Activated CD8-positive, alpha-beta memory T cell treated with anti-CD3 and anti-CD28 coated beads, Interleukin-2, amount 10 ng/mL, durations not matched to agents 7 days and 5 days (primary cell): ENCODE data around the gene SP9. TPM values are rescaled to one million over a fixed set of nuclear protein-coding genes. Genes with fewer than 3 reads are reported as not detected.

Experiments
- ATAC-seq: fragments of 150-1000 bp; cut with Tn5 transposase; one replicate; pipeline ENCODE4 v1.10.0; 2021; ENCODE audit warnings: moderate library complexity
- CTCF ChIA-PET: fragments of 350-600 bp; sonication (Branson Sonifier 250); formaldehyde crosslinking; loops from one replicate; lab custom pipeline; 2021; ENCODE audit warnings: antibody characterized with exemption; lab: Charles Lee
- DNase-seq: peaks from one replicate; pipeline ENCODE4 v3.0.0-alpha.2; 2020
- H3K27ac Mint-ChIP-seq: one replicate; pipeline ENCODE4 v1.8.0; 2021; ENCODE audit warnings: mild to moderate bottlenecking, mixed read lengths
- H3K27me3 Mint-ChIP-seq: one replicate; pipeline ENCODE4 v1.8.0; 2021; ENCODE audit warnings: mixed read lengths
- H3K36me3 Mint-ChIP-seq: one replicate; pipeline ENCODE4 v1.8.0; 2021; ENCODE audit warnings: mild to moderate bottlenecking, mixed read lengths
- H3K4me1 Mint-ChIP-seq: one replicate; pipeline ENCODE4 v1.8.0; 2021; ENCODE audit warnings: mixed read lengths
- H3K4me3 Mint-ChIP-seq: one replicate; pipeline ENCODE4 v1.8.0; 2021; ENCODE audit warnings: mild to moderate bottlenecking, moderate library complexity, mixed read lengths
- H3K9me3 Mint-ChIP-seq: one replicate; pipeline ENCODE4 v1.8.0; 2022; ENCODE audit warnings: low read depth, mixed read lengths
- total RNA-seq, 2 experiments: library from RNA; stranded (reverse); gene quantifications; one replicate each; pipeline ENCODE4 v1.2.3, GENCODE V29; 2021

Gene SP9
- total RNA-seq, 2 experiments from 2014 or later: not detected

GRCh38 chr2:174328114-174328960 lies 6.4 kb upstream of the SP9 start:
- Mint-ChIP-seq H3K4me3 (no peak overlapping the region), H3K9me3 (no peaks in the 10 kb centered on the region), H3K36me3 (no peaks in the 10 kb centered on the region), H3K27ac (no peak overlapping the region), H3K27me3 (peaks cover 95% of the 10 kb centered on the region), H3K4me1 (peaks cover 27% of the 10 kb centered on the region)
- no peak for DNase-seq
- no peak for ATAC-seq
- CTCF ChIA-PET: interaction anchor here (1.4 kb wide), 1 partner anchor 13 kb away, joined by 6 read pairs; no protein-coding TSS in a partner anchor

GRCh38 chr2:174328961-174329715 lies 5.6 kb upstream of the SP9 start:
- CTCF ChIA-PET: interaction anchor here (1.0 to 3.3 kb wide), 3 partner anchors 12 to 1301 kb away, joined by 3 to 26 read pairs (median 6); no protein-coding TSS in a partner anchor
- ATAC-seq (no peak), DNase-seq (no peak)
- Mint-ChIP-seq H3K9me3 (no peaks in the 10 kb centered on the region), H3K36me3 (no peaks in the 10 kb centered on the region), H3K27me3 (peaks cover 96% of the 10 kb centered on the region), H3K4me1 (peaks cover 33% of the 10 kb centered on the region), H3K4me3 (no peak overlapping the region), H3K27ac (peak overlapping the region; percentile 12)

- Mint-ChIP-seq H3K4me3 (no peak overlapping the region), H3K36me3 (peaks cover 2% of the 10 kb centered on the region), H3K27me3 (peaks cover 93% of the 10 kb centered on the region), H3K27ac (no peak overlapping the region), H3K4me1 (peaks cover 38% of the 10 kb centered on the region), H3K9me3 (no peaks in the 10 kb centered on the region)
- ATAC-seq (no peak), DNase-seq (no peak)
- CTCF ChIA-PET: interaction anchor here (2.2 to 3.3 kb wide), 2 partner anchors 10 to 13 kb away, joined by 8 to 26 read pairs; no protein-coding TSS in a partner anchor
Observed at GRCh38 chr2:174330945-174331594, 3.7 kb upstream of the SP9 start.

- CTCF ChIA-PET: interaction anchor here (2.2 to 3.3 kb wide), 2 partner anchors 9 to 13 kb away, joined by 8 to 26 read pairs; no protein-coding TSS in a partner anchor
- Mint-ChIP-seq H3K27me3 (peaks cover 92% of the 10 kb centered on the region), H3K27ac (no peak overlapping the region), H3K4me3 (no peak overlapping the region), H3K36me3 (peaks cover 2% of the 10 kb centered on the region), H3K9me3 (no peaks in the 10 kb centered on the region), H3K4me1 (peaks cover 36% of the 10 kb centered on the region)
- DNase-seq (no peak), ATAC-seq (no peak)
Observed at GRCh38 chr2:174331595-174332216, 3.0 kb upstream of the SP9 start.

- no peak for ATAC-seq
- Mint-ChIP-seq H3K4me1 (peaks cover 30% of the 10 kb centered on the region), H3K27ac (peak overlapping the region; percentile 11), H3K9me3 (no peaks in the 10 kb centered on the region), H3K4me3 (no peak overlapping the region), H3K27me3 (peaks cover 88% of the 10 kb centered on the region), H3K36me3 (peaks cover 2% of the 10 kb centered on the region)
- no peak for DNase-seq
- CTCF ChIA-PET: interaction anchor here (3.3 kb wide), 1 partner anchor 8 kb away, joined by 26 read pairs; no protein-coding TSS in a partner anchor
Observed at GRCh38 chr2:174332217-174332963, 2.4 kb upstream of the SP9 start.

GRCh38 chr2:174333017-174333371 lies 1.8 kb upstream of the SP9 start:
- Mint-ChIP-seq H3K27ac (peak overlapping the region; percentile 24), H3K9me3 (no peaks in the 10 kb centered on the region), H3K36me3 (peaks cover 2% of the 10 kb centered on the region), H3K4me1 (peaks cover 28% of the 10 kb centered on the region), H3K27me3 (peaks cover 87% of the 10 kb centered on the region), H3K4me3 (peak overlapping the region; percentile 16)
- CTCF ChIA-PET: no interaction called here
- no peak for ATAC-seq
- DNase-seq: no peak

- Mint-ChIP-seq H3K36me3 (peaks cover 2% of the 10 kb centered on the region), H3K27me3 (peaks cover 87% of the 10 kb centered on the region), H3K27ac (peak overlapping the region; percentile 31), H3K4me1 (peaks cover 27% of the 10 kb centered on the region), H3K9me3 (no peaks in the 10 kb centered on the region), H3K4me3 (peak overlapping the region; percentile 16)
- CTCF ChIA-PET: no interaction called here
- no peak for ATAC-seq
- no peak for DNase-seq
Observed at GRCh38 chr2:174333372-174334277, 1.1 kb upstream of the SP9 start.

GRCh38 chr2:174334278-174334715 lies 457 bp upstream of the SP9 start:
- Mint-ChIP-seq H3K4me3 (peak overlapping the region; percentile 16), H3K36me3 (peaks cover 2% of the 10 kb centered on the region), H3K9me3 (no peaks in the 10 kb centered on the region), H3K4me1 (peaks cover 26% of the 10 kb centered on the region), H3K27ac (no peak overlapping the region), H3K27me3 (peaks cover 87% of the 10 kb centered on the region)
- CTCF ChIA-PET: no interaction called here
- DNase-seq (no peak), ATAC-seq (no peak)

GRCh38 chr2:174335254-174335987 lies 667 bp downstream of the SP9 start:
- Mint-ChIP-seq H3K27ac (peak overlapping the region; percentile 72), H3K9me3 (no peaks in the 10 kb centered on the region), H3K4me1 (peaks cover 30% of the 10 kb centered on the region), H3K4me3 (peak overlapping the region; percentile 56), H3K36me3 (peaks cover 4% of the 10 kb centered on the region), H3K27me3 (peaks cover 85% of the 10 kb centered on the region)
- ATAC-seq: no peak
- CTCF ChIA-PET: interaction anchor here (0.7 to 1.1 kb wide), 2 partner anchors 8 to 9 kb away, joined by 3 read pairs; no protein-coding TSS in a partner anchor
- no peak for DNase-seq

GRCh38 chr2:174335988-174336500 lies 1.3 kb downstream of the SP9 start:
- Mint-ChIP-seq H3K4me1 (peaks cover 32% of the 10 kb centered on the region), H3K9me3 (no peaks in the 10 kb centered on the region), H3K4me3 (no peak overlapping the region), H3K27ac (no peak overlapping the region), H3K27me3 (peaks cover 81% of the 10 kb centered on the region), H3K36me3 (peaks cover 4% of the 10 kb centered on the region)
- CTCF ChIA-PET: interaction anchor here (1.1 kb wide), 1 partner anchor 9 kb away, joined by 3 read pairs; no protein-coding TSS in a partner anchor
- ATAC-seq (peak; percentile 7), DNase-seq (no peak)
